Measurements from ENCODE around the gene SLC25A46.
A peak's percentile ranks its signal among the peaks of the same experiment; 100 is the strongest.
"Not testable (repeated sequence)": the region's sequence is repeated elsewhere in the genome, so short reads cannot be mapped to it uniquely, and the experiment has no call there.

SLC25A46 gene

DNA sequence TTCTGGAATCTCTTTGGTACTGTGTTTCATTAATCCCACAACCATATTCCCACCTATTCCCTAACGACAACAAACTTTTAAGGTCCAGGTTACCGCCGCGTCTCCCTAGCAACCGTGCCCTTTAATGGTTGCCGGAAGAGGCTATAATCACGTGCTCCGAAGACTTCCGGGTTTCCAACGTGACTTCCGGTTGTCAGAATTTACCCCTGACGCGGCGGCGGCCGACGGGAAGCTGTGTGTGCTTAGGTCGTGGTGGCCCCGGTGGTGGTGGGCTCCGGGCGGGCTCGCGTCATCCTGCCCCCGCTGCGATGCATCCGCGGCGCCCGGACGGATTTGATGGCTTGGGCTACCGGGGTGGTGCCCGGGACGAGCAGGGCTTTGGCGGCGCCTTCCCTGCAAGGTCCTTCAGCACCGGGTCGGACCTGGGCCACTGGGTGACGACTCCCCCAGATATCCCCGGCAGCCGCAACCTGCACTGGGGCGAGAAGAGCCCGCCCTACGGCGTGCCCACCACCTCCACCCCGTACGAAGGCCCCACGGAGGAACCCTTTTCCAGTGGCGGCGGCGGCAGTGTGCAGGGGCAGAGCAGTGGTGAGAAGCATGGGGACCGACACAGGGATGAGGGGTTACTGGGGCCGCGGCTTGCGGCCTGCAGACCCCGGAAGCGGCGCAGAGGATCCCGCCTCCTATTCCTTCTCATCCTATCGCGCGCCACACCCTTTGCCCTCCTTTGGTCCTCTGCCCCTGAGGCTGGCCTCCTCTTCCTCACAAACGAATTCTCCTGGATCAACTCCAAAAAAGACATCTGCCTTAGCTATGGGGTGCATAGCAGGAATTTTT, at the start of gene SLC25A46:
TSS of gene SLC25A46 (plus strand) at position 196 of the 840 bp plus-strand sequence. CDS start at position 309, 113 bp downstream.
- TF ChIP-seq, protein P1, sequence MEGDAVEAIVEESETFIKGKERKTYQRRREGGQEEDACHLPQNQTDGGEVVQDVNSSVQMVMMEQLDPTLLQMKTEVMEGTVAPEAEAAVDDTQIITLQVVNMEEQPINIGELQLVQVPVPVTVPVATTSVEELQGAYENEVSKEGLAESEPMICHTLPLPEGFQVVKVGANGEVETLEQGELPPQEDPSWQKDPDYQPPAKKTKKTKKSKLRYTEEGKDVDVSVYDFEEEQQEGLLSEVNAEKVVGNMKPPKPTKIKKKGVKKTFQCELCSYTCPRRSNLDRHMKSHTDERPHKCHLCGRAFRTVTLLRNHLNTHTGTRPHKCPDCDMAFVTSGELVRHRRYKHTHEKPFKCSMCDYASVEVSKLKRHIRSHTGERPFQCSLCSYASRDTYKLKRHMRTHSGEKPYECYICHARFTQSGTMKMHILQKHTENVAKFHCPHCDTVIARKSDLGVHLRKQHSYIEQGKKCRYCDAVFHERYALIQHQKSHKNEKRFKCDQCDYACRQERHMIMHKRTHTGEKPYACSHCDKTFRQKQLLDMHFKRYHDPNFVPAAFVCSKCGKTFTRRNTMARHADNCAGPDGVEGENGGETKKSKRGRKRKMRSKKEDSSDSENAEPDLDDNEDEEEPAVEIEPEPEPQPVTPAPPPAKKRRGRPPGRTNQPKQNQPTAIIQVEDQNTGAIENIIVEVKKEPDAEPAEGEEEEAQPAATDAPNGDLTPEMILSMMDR (IDR thresholded peaks at IDR 0.05; ENCODE audit: low read depth, low read length): no peak
- H3K4me3 ChIP-seq (replicated peaks in 1 of 2; ENCODE audit: low read depth in 2 of 2, low read length in 2 of 2): peak within 1 kb of the TSS; percentile 91 to 98
- peak; percentile 90 to 91 for DNase-seq (ENCODE audit: low read depth in 2 of 2)

DNA sequence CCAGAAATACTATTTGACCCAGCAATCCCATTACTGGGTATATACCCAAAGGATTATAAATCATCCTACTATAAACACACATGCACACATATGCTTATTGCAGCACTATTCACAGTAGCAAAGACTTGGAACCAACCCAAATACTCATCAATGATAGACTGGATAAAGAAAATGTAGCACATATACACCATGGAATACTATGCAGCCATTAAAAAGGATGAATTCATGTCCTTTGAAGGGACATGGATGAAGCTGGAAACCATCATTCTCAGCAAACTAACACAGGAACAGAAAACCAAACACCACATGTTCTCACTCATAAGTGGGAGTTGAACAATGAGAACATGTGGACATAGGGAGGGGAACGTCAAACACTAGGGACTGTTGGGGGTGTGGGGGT, 48.2 kb upstream of the SLC25A46 start:
- not testable (repeated sequence) for H3K4me3 ChIP-seq (replicated peaks in 1 of 2; ENCODE audit: low read depth in 2 of 2, low read length in 2 of 2); DNase-seq (ENCODE audit: low read depth in 2 of 2)

DNA sequence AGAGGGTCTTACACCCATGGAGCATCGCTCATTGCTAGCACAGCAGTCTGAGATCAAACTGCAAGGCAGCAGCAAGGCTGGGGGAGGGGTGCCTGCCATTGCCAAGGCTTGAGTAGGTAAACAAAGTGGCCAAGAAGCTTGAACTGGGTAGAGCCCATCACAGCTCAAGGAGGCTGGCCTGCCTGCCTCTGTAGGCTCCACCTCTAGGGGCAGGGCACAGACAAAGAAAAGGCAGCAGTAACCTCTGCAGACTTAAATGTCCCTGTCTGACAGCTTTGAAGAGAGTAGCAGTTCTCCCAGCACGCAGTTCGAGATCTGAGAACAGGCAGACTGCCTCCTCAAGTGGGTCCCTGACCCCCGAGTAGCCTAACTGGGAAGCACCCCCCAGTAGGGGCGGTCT, 46.1 kb upstream of the SLC25A46 start:
- DNase-seq (ENCODE audit: low read depth in 2 of 2); H3K4me3 ChIP-seq (replicated peaks in 1 of 2; ENCODE audit: low read depth in 2 of 2, low read length in 2 of 2): not testable (repeated sequence)

DNA sequence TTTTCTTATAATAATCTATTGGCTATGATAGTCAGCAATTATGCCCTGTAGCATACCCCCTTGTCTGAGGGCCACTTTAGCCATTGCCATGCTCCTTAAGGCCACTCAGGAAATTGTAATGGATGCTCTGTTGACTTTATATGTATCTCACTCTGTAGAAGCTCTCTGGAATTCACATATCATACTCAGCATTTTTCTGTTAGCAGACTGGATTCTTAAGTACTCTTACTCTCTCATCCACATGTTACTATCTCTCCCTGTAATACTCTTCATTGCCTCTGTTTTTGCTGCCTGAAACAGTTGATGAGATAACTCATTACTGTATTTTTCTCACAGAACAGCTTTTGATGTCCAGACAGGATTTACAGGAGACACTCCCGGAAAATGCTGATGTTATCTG, 36.5 kb upstream of the SLC25A46 start:
- DNase-seq (ENCODE audit: low read depth in 2 of 2): peak in 1 of 2 donors; percentile 27
- H3K4me3 ChIP-seq (replicated peaks in 1 of 2; ENCODE audit: low read depth in 2 of 2, low read length in 2 of 2): no peak overlapping the region
- TF ChIP-seq, protein P1 (IDR thresholded peaks at IDR 0.05; ENCODE audit: low read depth, low read length): no peak

DNA sequence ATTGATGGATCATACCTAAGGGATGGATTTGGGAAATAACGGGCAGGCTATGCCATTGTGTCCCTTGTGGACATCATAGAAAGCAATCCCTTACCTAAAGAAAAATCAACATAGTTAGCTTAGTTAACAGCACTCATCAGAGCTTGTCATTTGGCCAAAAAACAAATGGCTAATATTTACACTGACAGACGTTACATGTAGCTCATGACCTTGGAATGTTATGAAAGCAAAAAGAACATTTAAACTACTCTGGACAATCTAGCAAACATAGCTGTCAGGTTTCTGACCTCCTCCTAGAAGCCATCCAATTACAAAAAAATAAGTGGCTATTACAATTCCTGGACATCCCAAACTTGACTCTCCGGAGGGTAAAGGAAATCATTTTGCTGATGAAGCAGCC, 36.1 kb upstream of the SLC25A46 start:
- peak in 1 of 2 donors; percentile 35 for DNase-seq (ENCODE audit: low read depth in 2 of 2)
- TF ChIP-seq, protein P1 (IDR thresholded peaks at IDR 0.05; ENCODE audit: low read depth, low read length): no peak
- H3K4me3 ChIP-seq (replicated peaks in 1 of 2; ENCODE audit: low read depth in 2 of 2, low read length in 2 of 2): no peak overlapping the region

DNA sequence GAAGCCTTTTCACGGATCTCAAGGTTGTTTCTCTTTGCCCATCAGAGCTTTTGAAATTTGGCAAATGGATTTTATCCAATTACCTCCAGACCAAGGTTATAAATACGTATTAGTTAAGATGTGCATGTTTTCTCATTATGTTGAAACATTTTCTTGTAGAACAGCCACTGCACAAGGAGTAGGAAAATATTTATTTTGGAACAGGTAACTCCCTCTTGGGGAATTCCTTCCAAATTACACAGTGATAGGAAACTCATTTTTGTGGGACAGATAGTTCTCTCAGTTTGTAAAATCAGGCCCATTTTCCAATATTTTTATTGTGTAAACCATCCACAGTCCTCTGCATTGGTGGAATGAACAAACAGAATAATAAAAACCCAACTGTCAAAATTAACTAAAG, 35.3 kb upstream of the SLC25A46 start:
- peak in 1 of 2 donors; percentile 8 for DNase-seq (ENCODE audit: low read depth in 2 of 2)
- TF ChIP-seq, protein P1 (IDR thresholded peaks at IDR 0.05; ENCODE audit: low read depth, low read length): no peak
- no peak overlapping the region for H3K4me3 ChIP-seq (replicated peaks in 1 of 2; ENCODE audit: low read depth in 2 of 2, low read length in 2 of 2)

DNA sequence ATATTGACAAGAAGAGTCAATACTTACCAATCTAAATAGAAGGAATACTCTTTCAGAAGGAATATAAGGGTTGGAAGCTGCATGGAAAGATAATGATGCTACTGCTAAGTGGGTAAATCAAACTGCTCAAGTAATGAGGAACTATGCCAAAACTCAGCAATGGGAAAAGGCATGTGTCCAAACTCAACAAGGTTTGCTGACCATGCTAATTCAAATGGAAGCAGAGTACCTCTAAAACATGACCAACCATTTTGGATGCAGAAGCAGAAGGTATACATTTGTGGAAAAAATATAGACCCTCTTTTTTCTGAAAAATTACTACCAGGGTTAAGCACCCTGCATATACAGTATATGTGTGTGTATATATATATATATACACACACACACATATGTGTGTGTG, 33.5 kb upstream of the SLC25A46 start:
- DNase-seq (ENCODE audit: low read depth in 2 of 2): no peak
- TF ChIP-seq, protein P1 (IDR thresholded peaks at IDR 0.05; ENCODE audit: low read depth, low read length): no peak
- no peak overlapping the region for H3K4me3 ChIP-seq (replicated peaks in 1 of 2; ENCODE audit: low read depth in 2 of 2, low read length in 2 of 2)

Measured in cardiac fibroblast (primary cell).